Measurements from ENCODE around the gene ETV6. TPM values are rescaled to one million over a fixed set of nuclear protein-coding genes. Genes with fewer than 3 reads are reported as not detected.

ETV6 gene
- total RNA-seq, 8 experiments from 2014 or later, result 2.9 to 18.6 (median 4.9) TPM

DNA sequence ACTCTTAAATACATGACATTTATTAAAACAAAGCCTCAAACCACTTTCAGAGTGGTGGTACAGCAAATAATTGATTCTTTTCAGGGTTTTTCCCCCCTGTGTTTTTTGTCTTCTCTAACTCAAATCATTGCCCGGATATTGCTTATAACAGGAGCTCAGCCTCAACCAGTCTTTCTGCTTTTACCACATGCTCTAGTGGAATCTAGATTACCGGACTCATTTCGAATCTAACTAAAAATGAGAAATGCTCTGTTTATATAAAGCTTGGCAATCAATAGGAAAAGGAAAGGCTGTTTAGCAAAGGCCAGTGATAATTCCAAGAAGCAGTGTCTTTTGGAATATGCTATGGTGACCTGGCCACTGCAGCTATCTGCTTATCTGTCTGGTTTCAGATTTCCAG lies 161.5 kb downstream of the ETV6 start:
- H3K27ac ChIP-seq, result no peak overlapping the region

DNA sequence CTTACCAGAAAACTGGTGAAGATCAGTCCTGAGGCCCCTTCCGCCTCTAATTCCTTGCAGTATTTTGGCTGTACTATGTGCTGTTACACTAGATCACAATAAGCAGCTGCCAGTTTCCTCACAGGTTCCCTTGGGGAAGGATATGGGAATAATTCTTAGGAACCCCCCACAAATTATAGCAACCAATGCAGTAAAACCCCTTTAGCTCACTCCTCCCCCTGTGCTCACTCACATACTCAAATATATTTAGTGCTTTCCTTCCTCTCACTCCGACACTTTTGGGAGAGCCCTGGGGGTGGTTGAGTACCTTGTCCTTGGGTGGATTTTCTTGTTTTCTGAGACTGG lies 162.7 kb downstream of the ETV6 start:
- in situ Hi-C loops (cut with MboI; ENCODE audit: low pct_unique_long_range_greater_than_20kb in 2 of 9, low sequenced_read_pairs in 9 of 9, unreplicated experiment in 9 of 9), result no loop called here
- WGBS, 10 experiments, result 37 to 100% (median 80%) methylated on average over 1 to 2 of the region's 2 CpGs; no CpG with 5 or more reads in 3 of the 10 experiments
- ATAC-seq (replicated peaks in 6 of 8), result no peak

More for the DNA sequence above, 161.5 kb downstream of the ETV6 start:
- peaks cover 30 to 43% of the 10 kb centered on the region in 2 donors for H3K4me1 ChIP-seq (replicated peaks in 1 of 2)
- in situ Hi-C loops (cut with MboI; ENCODE audit: low pct_unique_long_range_greater_than_20kb in 2 of 9, low sequenced_read_pairs in 9 of 9, unreplicated experiment in 9 of 9), result no loop called here
- no peak overlapping the region for H3K4me3 ChIP-seq
- no peak for ATAC-seq (replicated peaks in 6 of 8)
- WGBS, 10 experiments, result 80 to 100% (median 90%) methylated on average over 1 to 3 of the region's 3 CpGs; no CpG with 5 or more reads in 3 of the 10 experiments

DNA sequence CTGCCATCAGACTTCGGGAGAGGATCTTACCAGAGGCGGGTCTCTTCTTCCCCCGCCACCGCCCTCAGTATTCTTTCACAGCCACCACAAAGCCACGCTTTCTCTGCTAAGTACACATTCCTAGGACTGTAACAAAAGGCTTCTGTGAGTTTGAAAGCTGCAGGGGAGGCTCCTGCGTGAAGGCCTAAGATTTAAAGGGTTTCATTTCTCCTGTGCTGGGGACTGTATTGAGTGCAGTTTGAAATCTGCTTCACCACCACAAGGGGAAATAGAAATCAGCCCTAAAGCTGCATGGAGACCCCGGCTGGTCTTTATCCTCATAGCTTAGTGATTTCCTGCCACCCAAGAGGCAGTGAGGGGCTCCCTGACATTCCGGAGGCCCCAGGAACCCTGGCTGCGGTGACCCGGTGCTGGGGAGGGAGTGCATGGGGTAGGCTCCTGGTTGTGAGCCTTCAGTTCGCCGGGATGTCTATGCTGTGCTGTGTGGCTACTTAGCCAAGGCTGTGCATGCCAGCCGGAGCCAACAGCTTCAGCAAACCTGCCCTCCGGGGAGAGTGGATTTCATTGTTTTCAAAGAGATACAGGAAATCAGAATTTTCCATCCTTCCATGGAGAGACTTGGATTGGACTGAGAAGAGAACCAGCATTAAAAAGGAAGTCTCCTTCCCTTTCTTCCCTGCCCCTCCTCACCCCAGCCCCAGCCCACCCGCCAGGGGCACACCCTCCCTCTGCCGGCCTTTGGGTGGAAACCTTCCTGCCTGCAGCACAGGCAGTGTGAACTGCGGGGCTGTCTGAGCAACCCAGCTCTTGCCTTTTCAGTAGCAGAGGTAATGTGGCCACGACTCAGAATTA lies 163.3 kb downstream of the ETV6 start:
- ATAC-seq (replicated peaks in 6 of 8), result peak; percentile 75 to 92 (median 85)
- in situ Hi-C loops (cut with MboI; ENCODE audit: low pct_unique_long_range_greater_than_20kb in 2 of 9, low sequenced_read_pairs in 9 of 9, unreplicated experiment in 9 of 9), result no loop called here
- 0 to 60% (median 5%) methylated on average over 1 to 6 of the region's 18 CpGs; no CpG with 5 or more reads in 2 of the 10 experiments for WGBS, 10 experiments
- Histone ChIP-seq H3K4me1 (replicated peaks in 1 of 2) (peaks cover 30 to 35% of the 10 kb centered on the region in 2 donors), H3K4me3 (peak overlapping the region; percentile 1 to 28 (median 24)), H3K27ac (peak overlapping the region; percentile 71 to 83)

More for the DNA sequence above, 162.7 kb downstream of the ETV6 start:
- peaks cover 30 to 36% of the 10 kb centered on the region in 2 donors for H3K4me1 ChIP-seq (replicated peaks in 1 of 2)
- peak overlapping the region; percentile 71 to 83 for H3K27ac ChIP-seq
- H3K4me3 ChIP-seq, result peak overlapping the region in 3 of 5 donors; percentile 24 to 28 (median 24)

DNA sequence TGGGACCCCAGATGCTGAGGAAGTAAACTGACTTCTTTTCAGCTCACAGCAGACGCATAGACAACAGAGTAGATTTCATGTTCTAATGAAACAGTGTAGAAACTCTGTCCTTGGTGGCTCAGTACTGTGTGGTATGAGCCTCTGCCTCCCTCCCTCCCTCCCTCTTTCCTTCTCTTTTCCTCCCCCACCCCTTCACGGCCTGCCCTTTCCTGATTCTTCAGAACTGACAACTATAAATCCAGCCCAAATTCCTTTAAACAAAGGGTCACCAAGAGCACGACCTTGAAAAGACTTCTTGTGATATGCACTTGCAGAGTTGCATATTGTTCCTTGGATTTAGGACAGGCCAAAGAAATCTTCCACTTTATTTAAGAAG lies 164.0 kb downstream of the ETV6 start:
- Histone ChIP-seq H3K4me3 (peak overlapping the region in 4 of 5 donors; percentile 6 to 28 (median 24)), H3K4me1 (replicated peaks in 1 of 2) (peaks cover 30 to 35% of the 10 kb centered on the region in 2 donors), H3K27ac (peak overlapping the region; percentile 71 to 83)
- in situ Hi-C loops (cut with MboI; ENCODE audit: low pct_unique_long_range_greater_than_20kb in 2 of 9, low sequenced_read_pairs in 9 of 9, unreplicated experiment in 9 of 9), result no loop called here
- peak; percentile 34 to 67 (median 50) for ATAC-seq (replicated peaks in 6 of 8)
- 0 to 20% (median 0%) methylated on average over 1 of the region's 3 CpGs; no CpG with 5 or more reads in 7 of the 10 experiments for WGBS, 10 experiments

DNA sequence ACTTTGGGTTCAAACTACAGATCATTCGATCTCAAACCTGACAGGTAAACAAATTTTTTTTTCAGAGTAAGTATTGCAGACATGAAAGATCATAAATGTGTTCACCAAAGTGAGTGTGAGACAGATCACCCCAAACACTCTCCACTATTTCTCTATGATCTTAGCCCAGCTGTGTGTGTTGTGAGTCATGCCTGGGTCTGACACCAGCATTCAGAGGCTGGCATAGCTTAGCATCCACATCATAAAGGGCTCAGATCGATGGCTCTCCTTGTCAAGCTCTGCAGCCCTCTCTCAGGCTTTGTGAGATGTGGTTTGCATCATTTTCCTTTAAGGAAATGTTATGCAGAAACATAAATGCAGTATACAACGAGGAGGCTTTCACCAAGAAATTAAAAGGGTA lies 164.9 kb downstream of the ETV6 start:
- WGBS, 10 experiments, result 0 to 60% (median 37%) methylated on average over 1 to 3 of the region's 3 CpGs; no CpG with 5 or more reads in 1 of the 10 experiments
- in situ Hi-C loops (cut with MboI; ENCODE audit: low pct_unique_long_range_greater_than_20kb in 2 of 9, low sequenced_read_pairs in 9 of 9, unreplicated experiment in 9 of 9), result no loop called here
- H3K4me1 ChIP-seq (replicated peaks in 1 of 2), result peaks cover 33 to 36% of the 10 kb centered on the region in 2 donors
- no peak overlapping the region for H3K4me3 ChIP-seq
- peak overlapping the region; percentile 24 to 35 for H3K27ac ChIP-seq
- ATAC-seq (replicated peaks in 6 of 8), result peak in 7 of 8 experiments; percentile 7 to 83 (median 68)

DNA sequence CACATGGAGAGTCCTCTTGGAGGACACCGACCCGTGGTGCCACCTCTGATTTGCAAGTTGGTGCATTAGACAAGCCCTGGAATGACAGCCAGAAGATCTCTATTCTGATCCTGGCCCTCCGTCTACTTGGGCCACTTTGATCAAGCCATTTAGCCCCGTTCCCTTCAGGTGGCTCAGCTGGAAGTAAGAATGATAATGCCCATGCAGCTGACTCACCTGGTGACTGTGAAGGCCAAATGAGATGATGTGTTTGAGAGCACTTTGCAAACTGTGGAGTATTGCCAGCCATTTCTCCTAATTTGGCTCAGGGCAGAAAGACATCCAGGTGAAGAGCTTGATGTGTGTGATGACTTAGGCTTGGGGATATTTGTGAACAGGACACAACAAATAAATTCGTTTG lies 165.9 kb downstream of the ETV6 start:
- peaks cover 40 to 41% of the 10 kb centered on the region in 2 donors for H3K4me1 ChIP-seq (replicated peaks in 1 of 2)
- in situ Hi-C loops (cut with MboI; ENCODE audit: low pct_unique_long_range_greater_than_20kb in 2 of 9, low sequenced_read_pairs in 9 of 9, unreplicated experiment in 9 of 9), result no loop called here
- no peak for ATAC-seq (replicated peaks in 6 of 8)
- WGBS, 10 experiments, result 83 to 100% (median 89%) methylated on average over 1 to 3 of the region's 5 CpGs; no CpG with 5 or more reads in 4 of the 10 experiments
- H3K27ac ChIP-seq, result no peak overlapping the region
- no peak overlapping the region for H3K4me3 ChIP-seq

DNA sequence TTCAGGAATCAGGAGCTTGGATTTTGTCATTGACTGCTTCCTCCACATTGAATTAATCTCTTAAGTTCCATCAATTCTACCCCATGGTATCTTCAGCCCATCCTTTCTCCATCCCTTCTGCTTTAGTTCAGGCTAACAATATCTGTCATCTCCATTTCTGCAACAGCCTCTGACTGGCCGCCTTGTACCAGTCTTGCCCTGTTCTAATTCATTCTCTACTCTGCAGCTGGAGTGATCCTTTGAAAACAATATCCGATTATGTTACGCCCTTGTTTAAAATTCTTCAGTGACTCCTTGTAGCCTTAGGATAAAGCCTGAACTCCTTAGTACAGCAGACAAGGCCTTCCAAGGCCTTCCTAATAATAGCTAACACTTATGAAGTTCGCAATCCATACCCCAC lies 170.2 kb downstream of the ETV6 start:
- Histone ChIP-seq H3K4me1 (replicated peaks in 1 of 2) (peaks cover 33 to 40% of the 10 kb centered on the region in 2 donors), H3K27ac (no peak overlapping the region), H3K4me3 (no peak overlapping the region)
- ATAC-seq (replicated peaks in 6 of 8), result peak in 4 of 8 experiments; percentile 7 to 41 (median 36)
- in situ Hi-C loops (cut with MboI; ENCODE audit: low pct_unique_long_range_greater_than_20kb in 2 of 9, low sequenced_read_pairs in 9 of 9, unreplicated experiment in 9 of 9), result no loop called here
- 92 to 100% (median 100%) methylated on average over 1 to 4 of the region's 4 CpGs; no CpG with 5 or more reads in 3 of the 10 experiments for WGBS, 10 experiments

DNA sequence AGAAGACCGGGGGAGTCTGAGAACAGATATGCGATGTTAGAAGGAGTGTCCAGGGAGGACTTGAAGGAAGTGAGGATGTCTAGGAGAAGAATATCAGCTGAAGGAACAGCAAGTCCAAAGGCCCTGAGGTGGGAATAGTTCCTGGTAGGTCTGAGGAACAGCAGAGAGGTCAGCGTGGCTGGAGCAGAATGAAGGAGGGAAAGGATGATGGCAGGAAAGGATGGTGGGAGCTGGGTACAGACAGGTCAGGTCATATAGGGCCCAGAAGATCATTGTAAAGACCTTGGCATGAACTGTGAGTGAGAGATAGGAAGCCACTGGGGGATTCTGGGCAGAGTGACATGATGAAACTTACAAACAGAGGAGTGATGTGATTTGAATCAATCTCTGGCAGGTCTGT lies 171.0 kb downstream of the ETV6 start:
- in situ Hi-C loops (cut with MboI; ENCODE audit: low pct_unique_long_range_greater_than_20kb in 2 of 9, low sequenced_read_pairs in 9 of 9, unreplicated experiment in 9 of 9), result no loop called here
- 80 to 100% (median 96%) methylated on average over 1 to 3 of the region's 3 CpGs for WGBS, 10 experiments
- H3K4me3 ChIP-seq, result no peak overlapping the region
- H3K4me1 ChIP-seq (replicated peaks in 1 of 2), result peaks cover 35 to 37% of the 10 kb centered on the region in 2 donors
- H3K27ac ChIP-seq, result no peak overlapping the region
- ATAC-seq (replicated peaks in 6 of 8), result no peak

DNA sequence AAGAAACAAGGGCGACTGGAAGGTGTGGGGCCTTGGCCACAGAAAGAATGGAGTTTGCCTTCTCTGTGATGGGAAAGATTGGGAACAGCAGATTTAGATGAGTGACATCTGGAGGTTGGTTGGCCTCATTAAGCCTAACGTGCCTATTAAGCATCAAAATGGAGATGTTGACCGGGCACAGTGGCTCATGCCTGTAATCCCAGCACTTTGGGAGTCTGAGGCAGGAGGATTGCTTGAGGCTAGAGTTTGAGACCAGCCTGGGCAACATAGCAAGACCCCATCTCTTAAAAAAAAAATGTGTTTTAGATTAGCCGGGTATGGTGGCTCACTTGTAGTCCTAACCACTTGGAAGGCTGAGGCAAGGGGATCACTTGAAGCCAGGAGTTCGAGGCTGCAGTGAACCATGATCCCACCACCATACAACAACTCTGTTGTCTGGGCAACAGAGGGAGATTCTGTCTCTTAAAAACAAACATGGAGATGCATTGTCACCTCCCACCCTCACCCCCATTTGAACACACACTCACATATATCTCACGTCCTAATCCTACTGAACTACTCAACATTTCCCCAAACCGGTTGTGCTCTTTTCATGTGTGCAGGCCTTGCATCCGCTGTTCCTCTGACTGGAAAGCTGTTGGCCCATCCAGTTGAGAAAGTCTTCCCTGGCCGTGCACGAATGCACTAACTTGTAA lies 172.1 kb downstream of the ETV6 start:
- WGBS, 10 experiments, result 64 to 100% (median 88%) methylated on average over 1 to 7 of the region's 10 CpGs; no CpG with 5 or more reads in 1 of the 10 experiments
- Histone ChIP-seq H3K4me1 (replicated peaks in 1 of 2) (peaks cover 43 to 45% of the 10 kb centered on the region in 2 donors), H3K27ac (no peak overlapping the region), H3K4me3 (no peak overlapping the region)
- in situ Hi-C loops (cut with MboI; ENCODE audit: low pct_unique_long_range_greater_than_20kb in 2 of 9, low sequenced_read_pairs in 9 of 9, unreplicated experiment in 9 of 9), result no loop called here
- ATAC-seq (replicated peaks in 6 of 8), result no peak

DNA sequence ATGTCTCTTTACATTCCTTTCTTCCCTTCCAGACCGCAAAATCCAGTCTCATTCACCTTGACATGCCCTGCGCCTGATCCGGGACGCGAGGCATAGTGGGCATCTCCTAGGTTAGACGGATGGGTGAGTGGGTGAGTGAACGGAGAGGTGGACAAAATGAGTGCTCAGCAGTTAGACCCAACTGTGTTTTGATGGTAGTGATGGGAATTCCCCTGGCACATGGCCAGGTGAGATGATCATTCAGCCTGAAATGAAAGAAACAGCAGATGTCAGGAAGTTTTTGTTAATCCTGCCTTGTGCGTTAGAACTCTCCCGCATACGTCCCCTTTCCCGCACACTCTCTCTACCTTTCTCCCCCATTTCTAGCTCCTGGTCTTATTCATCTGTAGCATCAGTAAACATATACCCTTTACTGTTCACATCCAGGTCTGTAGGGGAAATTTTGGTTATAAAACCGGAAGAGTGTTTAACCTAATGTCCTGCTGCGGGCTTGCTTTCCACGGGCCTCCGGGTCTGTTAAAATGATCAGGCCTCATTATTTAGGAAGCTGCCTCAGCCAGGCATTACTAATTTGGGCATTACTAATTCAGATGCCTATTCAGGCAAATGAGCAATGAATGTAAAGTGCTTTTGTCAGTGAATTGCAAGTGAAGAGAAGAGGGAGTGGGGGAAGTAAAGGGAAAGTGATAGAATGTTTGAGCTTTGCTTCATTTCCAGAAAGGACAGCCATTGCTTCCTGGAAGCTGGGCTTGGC lies 172.8 kb downstream of the ETV6 start:
- Histone ChIP-seq H3K4me3 (no peak overlapping the region), H3K4me1 (replicated peaks in 1 of 2) (peaks cover 51 to 52% of the 10 kb centered on the region in 2 donors), H3K27ac (peak overlapping the region in 1 of 2 donors; percentile 56)
- WGBS, 10 experiments, result 10 to 100% (median 56%) methylated on average over 1 to 15 of the region's 15 CpGs; no CpG with 5 or more reads in 1 of the 10 experiments
- in situ Hi-C loops (cut with MboI; ENCODE audit: low pct_unique_long_range_greater_than_20kb in 2 of 9, low sequenced_read_pairs in 9 of 9, unreplicated experiment in 9 of 9), result no loop called here
- ATAC-seq (replicated peaks in 6 of 8), result peak; percentile 32 to 85 (median 62)

DNA sequence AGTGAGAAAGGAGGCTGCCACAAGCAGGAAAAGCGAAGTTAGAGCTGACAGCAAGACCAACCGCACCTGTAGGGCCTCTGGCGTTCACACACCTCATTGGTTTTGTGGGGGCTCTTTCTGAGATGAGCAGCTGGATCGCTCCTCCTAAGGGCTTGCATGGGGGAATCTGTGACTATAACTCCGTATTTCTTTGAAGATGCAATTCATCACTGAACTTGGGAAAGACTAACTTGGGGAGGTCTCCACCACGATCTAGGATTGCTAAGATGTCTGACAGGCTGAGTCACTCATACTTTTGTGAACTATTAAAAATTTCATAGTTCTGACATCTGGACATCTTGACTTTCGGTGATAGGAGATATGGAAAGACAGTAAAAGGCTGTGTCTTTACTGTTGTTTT lies 173.6 kb downstream of the ETV6 start:
- in situ Hi-C loops (cut with MboI; ENCODE audit: low pct_unique_long_range_greater_than_20kb in 2 of 9, low sequenced_read_pairs in 9 of 9, unreplicated experiment in 9 of 9), result no loop called here
- ATAC-seq (replicated peaks in 6 of 8), result no peak
- Histone ChIP-seq H3K4me1 (replicated peaks in 1 of 2) (peaks cover 57 to 60% of the 10 kb centered on the region in 2 donors), H3K4me3 (no peak overlapping the region), H3K27ac (peak overlapping the region; percentile 17 to 56)
- 40 to 100% (median 79%) methylated on average over 1 to 5 of the region's 7 CpGs; no CpG with 5 or more reads in 2 of the 10 experiments for WGBS, 10 experiments

DNA sequence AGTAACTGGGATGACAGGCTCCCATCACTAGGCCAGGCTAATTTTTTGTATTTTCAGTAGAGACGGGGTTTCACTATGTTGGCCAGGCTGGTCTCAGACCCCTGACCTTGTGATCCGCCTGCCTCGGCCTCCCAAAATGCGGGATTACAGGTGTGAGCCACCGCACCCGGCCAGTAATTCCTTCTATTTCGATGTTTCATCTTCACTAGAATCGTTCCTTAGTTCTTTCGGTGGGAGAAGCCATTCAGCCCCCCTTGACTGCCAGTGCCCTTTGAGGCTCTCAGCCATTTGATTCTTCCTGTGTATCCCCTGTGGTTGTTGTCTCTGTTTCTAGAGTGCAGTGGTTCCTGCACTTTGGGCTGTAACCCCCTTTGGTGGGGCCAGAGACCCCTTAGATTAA lies 174.1 kb downstream of the ETV6 start:
- WGBS, 10 experiments, result 78 to 100% (median 95%) methylated on average over 4 to 8 of the region's 9 CpGs; no CpG with 5 or more reads in 5 of the 10 experiments
- peaks cover 60 to 64% of the 10 kb centered on the region in 2 donors for H3K4me1 ChIP-seq (replicated peaks in 1 of 2)
- in situ Hi-C loops (cut with MboI; ENCODE audit: low pct_unique_long_range_greater_than_20kb in 2 of 9, low sequenced_read_pairs in 9 of 9, unreplicated experiment in 9 of 9), result no loop called here
- no peak overlapping the region for H3K4me3 ChIP-seq
- no peak for ATAC-seq (replicated peaks in 6 of 8)
- no peak overlapping the region for H3K27ac ChIP-seq
